Stimulated activated CD8-positive, alpha-beta memory T cell treated with anti-CD3 and anti-CD28 coated beads, Interleukin-15, amount 100 ng/mL, for 1 hour (primary cell): Measurements from ENCODE around the gene SPTBN5.

Source experiments
- DNase-seq: peaks from one replicate; pipeline ENCODE4 v3.0.0-alpha.2; 2020; ENCODE audit warnings: low read depth

SPTBN5 gene

DNA sequence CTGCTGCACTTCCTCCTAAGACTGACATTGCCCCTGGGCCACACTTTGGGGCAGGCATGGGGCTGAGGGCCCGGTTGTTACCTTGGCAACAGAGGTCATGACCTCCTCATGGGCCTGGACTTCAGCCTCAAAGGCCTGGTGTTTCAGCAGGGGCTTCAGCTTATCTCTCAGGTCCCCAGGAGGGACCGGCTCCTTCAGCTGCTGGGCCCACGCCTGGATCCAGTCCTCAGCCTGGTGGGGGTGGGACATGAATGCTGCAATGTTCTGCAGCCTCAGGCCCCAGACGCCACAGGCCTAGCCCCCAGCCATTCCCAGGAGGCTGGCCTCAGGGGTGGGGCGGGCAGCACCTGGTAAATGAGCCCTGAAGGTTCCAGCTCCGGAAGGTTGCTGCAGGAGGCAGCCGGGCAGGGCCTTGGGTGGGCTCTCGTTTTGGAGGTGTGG is 27.6 kb downstream of the SPTBN5 start:
- no peak for DNase-seq

DNA sequence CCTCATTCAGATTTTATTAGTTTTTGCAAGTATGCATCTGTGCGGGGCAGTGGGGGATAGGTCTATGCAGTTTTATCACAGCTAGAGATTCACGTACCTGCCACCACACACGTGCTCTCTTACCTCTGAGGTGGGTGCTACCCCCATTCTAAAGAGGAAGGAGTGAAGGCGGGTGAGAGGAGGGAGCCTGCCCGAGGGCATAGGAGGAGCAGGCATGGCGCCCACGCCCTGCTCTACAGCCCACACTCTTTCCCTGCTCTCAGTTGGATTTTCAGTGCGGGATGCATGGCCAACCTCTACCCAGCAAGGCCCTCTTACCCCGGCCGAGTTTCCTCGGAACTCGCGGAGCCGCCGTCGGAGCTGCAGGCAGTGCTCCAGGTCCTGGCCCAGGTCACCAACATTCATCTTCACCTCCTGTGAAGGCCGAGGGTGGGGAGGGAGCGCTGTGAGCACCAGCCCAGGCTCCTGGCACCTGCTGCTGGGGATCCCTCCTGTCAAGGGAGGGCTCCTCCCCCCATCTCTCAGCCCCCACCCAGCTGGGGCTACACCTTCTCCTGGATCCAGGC is 28.3 kb downstream of the SPTBN5 start:
- no peak for DNase-seq

- DNase-seq = no peak
These were observed 31.2 kb downstream of the SPTBN5 start for GRCh38 chr15:41862515-41863116.

- DNase-seq = no peak
These were observed 32.0 kb downstream of the SPTBN5 start for GRCh38 chr15:41861736-41862356.

- DNase-seq = no peak
These were observed 33.6 kb downstream of the SPTBN5 start for GRCh38 chr15:41860049-41860828.

DNA sequence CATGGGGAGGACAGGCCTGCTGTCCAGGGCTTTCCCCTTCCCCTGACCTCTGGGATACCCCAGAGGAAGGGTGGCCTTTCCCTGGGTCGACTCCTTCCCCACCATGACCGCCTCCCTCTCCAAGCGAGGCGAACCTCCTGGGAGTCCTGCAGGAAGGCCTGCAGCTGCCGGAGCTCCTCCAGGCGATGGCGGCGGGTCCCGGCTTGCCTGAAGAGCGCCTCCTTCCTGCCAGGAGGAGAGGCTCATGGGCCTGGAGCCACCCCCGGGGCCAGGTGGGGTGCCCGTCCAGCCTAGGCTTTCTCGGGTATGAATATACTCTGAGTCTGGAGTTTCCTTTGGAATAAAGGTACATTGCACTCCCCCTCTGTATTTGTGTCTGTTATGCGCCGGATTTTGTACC is 35.1 kb downstream of the SPTBN5 start:
- DNase-seq = no peak

GRCh38 chr15:41857316-41857715 is 36.5 kb downstream of the SPTBN5 start:
- no peak for DNase-seq

DNA sequence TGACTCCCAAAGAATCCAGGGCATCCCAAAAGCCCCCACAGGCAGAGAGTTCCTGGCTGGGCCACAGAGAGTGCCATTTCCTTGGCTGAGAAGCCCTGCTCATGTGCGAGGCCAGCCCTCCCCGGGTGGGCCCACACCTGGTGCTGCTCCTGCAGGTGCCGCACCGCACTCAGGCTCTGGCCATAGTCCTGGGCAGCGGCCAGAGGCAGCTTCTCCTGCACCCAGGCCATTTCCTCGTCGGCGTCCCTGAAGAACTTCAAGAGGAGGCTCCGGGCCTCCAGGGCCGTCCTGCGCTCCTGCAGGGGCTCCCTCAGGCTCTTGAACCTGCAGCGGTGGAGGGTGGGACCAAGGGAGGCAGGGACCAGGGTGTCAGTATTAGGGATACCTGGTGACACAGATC is 37.1 kb downstream of the SPTBN5 start:
- DNase-seq = no peak

GRCh38 chr15:41856262-41856661 is 37.6 kb downstream of the SPTBN5 start:
- DNase-seq = no peak

DNA sequence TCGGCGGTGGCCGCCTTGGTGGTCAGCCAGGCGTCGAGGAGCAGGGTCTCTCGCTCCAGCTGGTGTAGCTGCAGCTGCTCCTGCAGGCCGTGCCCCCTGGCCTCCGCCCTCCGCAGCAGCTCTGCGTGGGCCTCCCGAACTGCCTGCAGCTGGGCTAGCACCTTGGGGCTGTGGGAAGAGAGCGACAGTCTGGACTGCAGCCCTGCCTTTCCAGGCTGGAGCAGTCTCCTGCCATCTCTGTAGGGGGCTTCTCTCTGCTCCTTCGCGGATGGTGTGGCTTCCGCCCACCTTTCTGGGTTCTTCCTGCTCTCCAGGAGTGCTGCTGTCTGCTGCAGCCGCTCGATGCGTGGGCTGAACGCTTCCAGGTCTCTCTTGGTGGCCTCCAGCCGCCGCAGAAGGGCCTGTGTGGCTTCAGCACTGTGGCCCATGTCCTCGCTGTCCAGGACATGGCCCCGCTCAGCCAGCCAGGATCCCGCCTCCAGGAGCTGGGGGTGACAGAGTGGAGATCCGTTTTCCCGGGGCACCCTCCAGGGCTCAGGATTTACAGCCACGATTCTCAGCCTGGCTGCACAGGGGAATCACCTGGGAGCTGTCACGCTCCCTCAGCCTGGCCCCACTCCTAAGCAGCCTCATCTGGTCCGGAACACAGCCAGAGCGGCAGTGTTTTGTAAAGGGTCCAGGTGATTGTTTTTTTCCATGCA is 38.4 kb downstream of the SPTBN5 start:
- DNase-seq = no peak

- no peak for DNase-seq
These were observed 39.4 kb downstream of the SPTBN5 start for GRCh38 chr15:41854443-41854842.

GRCh38 chr15:41853831-41854230 is 40.0 kb downstream of the SPTBN5 start:
- no peak for DNase-seq

DNA sequence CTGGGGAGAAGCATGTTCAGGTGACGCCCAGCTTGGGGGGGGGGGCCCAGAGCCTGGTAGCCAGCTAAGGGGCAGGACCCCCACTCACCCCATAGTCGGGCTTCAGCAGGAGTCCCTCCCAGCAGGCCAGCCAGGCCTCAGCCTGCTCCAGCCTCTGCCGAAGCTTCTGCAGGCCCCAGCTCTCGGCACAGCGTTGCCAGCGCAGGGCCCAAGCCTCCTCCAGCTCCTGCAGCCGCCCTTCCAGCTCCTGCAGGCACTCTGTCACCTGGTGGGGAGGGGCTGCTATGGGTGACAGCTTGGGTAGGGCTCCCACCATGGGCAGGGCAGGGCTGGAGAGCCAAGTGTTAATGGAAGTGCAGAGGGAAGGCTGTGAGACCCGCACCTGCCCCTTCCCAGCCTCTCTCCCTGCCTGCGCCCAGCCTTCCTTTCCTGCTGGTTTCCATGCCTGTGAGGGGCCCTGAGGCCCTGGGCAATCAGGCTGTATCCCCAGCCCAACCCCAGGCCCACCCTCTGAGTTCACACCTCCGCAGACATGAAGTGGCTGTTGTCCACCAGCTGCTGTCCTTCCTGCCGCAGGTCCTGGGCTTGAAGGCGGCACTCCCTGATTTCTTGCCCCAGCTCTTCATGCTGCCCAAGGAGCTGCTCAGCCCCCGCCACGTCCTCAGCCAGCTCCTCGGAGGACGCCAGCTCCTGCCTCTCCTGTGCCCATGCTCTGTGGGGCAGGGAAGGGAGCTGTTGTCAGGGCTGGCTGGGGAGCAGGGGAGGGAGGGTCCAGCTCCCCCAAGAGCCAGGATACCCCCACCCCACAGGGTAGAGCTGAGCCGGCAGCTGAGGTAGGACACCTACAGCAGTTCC is 40.9 kb downstream of the SPTBN5 start:
- DNase-seq = no peak

DNA sequence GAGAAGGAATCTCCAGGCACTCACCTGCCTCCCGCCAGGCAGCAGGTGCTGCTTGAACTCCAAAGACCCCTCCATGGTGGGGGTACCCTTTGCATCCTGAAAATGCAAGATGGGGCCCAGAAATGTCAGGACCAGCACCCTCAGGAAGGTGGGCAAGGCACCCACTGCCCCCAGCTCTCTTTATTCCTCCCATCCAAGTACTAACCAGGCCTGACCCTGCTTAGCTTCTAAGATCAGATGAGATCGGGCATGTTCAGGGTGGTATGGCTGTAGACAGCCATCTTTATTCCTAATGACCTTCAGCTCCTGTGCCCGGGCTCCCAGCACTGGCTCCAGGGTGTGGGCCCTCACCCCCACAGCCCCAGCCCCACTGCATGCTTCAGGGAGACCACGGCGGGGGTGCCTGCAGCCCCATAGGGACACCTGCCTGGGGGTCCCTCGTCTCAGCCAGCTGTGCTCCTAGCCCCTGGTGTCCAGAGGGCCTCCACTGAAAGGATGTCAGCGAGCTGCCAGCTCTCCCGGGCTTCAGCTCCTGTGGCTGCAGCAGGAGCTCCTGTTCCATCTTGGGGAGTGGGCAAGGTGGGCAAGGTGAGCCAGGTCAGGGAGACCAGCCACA is 42.0 kb downstream of the SPTBN5 start:
- DNase-seq = no peak

GRCh38 chr15:41851167-41851523 is 42.7 kb downstream of the SPTBN5 start:
- DNase-seq = no peak

DNA sequence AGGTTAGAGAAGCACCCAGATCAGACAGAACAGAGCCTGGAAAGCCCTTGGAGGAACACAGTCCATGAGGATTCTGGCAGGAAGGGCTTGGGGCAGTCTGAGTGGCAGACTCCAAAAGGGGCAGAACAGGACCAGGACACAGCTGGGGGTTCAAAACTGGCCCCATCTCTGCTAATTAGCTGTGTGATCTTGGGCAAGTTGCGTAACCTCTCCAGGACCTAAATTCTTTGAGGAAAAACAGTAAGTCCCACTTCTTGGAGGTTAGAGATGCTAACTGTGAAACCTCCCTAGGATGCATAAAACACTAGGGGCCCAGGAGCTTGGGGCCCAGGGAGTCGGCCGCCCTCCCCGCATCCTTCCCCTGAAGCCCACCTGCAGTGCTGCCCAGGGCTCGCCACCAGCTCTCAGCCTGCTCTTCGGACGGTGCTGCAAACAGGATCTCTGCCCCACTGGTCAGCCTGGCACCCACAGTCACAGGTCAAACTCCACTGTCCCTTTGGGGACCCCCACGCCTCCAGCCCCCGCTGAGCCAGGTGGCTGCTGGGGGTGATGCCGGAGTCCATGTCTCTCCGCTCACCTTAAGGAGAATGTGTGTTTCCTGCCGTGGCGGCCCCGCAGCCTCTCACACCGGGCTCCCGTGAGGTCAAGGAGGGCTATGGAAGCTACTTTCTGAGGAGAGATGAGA is 43.2 kb downstream of the SPTBN5 start:
- no peak for DNase-seq

DNA sequence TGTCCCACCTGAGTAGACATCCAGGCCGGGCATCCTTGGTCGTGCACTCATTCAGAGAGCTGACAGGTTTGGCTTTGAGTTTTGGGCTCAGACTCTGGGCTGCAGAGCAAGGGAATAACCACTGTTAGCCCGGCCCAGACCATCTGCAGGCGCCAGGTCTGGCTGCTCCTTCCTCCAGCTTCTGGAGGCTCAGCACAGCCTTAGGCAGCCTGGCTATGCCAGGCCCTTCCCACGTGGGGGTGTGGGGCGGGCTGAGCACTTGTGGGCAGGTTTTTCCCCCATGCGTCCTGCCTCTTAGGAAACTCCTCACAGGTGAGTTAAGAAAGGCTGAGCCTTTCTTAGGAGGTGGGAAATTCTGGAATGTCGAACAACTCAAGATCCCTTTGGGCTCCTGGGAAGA is 44.0 kb downstream of the SPTBN5 start:
- no peak for DNase-seq

DNA sequence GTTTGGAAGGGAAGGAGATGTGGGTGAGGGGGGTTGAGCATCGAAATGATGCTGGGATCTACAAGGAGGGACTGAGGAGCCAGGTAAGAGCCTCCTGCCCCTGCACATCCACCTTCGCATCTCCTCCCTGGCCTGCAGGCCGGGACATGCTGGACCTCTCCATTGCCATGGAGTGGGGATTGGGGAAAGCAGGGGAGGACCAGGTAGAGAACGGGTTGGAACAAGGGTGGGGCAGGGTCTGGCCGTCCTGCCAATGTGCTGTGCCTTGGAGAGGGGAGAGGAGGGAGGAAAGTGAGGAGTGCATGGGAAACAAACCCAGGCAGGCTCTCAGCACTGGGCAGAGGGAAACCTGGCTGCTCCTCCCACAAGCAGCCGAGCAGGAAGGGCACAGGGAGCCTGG is 44.6 kb downstream of the SPTBN5 start:
- DNase-seq = no peak

- no peak for DNase-seq
These were observed 45.2 kb downstream of the SPTBN5 start for GRCh38 chr15:41848631-41849030.

DNA sequence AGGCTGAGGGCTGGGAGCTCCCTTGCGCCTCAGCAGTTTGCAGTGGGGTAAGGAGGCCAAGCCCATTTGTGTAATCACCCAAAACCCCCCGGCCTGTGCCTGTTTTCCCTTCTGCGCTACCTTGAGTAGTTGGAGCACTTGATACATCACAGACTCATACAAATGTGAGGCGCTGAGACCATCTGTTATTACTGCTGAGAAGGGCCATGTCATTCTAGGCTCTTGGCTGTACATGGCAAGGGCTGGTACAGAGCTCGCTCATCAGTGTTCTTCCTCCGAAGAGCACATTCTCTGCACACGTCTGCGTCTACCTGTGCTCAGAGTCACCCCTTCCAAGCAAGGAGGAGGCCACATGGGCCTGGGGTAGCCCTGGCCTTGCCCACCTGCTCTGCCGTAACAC is 45.9 kb downstream of the SPTBN5 start:
- no peak for DNase-seq

DNA sequence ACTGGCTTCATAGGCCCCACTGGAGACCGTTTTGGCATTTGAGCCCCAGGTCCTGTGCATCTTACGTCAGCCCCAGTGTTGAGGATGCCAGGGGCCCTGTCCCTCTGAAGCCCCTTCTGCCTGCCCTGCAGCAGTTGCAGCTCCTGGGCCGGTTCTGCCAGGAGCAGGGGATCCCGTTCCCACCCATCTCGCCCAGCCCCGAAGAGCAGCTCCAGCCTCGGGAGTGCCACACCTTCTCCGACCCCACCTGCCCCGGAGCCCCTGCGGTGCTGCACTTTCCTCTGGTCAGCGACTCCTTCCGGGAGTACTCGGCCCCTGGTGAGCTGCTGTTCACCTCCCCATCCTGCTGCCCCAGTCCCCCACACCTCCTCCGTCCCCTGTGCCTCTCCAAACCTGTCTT is 46.6 kb downstream of the SPTBN5 start:
- DNase-seq = no peak
